ENCODE data around the gene CCDC141.

The CCDC141 gene

DNA sequence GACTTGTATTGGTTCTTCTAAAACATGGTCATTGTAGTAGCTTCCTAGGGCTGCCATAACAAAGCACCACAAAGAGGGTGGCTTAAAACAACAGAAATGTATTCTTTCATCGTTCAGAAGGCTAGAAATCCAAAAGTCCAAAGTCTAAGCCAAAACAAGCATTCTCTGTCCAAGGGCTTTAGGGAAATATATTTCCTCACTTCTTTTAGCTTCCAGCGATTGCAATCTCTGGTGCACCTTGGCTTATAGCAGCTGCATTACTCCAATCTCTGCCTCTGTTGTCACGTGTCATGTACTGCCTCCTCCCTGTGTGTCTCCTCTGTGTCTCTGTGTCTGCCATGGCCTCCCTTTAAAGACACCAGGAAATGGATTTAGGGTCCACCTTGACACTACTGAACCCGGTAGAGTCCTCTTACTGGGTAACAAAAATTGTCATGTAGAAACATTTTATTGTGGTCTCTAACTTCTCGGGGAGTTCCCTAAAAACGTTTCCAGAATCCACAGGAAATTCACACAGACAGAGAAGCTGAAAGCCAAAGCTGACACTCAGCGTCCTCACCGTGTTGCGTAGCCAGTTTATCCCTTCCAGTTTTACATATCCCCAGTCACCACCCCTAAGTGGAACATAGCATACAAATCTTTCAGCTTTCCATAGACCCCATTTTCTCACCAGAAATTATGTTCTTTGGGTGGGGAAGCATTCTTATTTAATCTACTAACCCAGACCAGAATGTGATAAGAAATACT, 222.0 kb downstream of the CCDC141 start:
- no peak for DNase-seq (ENCODE audit: low spot score)

DNA sequence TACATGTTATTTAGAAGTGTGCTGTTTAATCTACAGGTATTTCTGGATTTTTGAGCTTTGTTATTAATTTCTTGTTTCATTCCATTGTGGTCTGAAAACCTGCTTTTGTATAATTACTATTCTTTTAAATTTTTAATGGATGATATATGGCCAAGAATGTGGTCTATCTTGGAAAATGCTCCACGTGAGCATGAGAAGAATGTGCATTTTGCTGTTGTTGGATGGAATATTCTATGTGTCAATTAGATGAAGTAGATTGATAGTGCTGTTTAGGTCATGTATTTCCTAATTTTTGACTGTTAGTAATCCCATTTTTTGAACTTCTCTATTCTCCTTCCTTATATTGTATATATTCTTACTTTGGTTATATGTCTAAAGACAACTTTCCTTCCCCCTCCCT, 222.8 kb downstream of the CCDC141 start:
- no peak for DNase-seq (ENCODE audit: low spot score)

DNA sequence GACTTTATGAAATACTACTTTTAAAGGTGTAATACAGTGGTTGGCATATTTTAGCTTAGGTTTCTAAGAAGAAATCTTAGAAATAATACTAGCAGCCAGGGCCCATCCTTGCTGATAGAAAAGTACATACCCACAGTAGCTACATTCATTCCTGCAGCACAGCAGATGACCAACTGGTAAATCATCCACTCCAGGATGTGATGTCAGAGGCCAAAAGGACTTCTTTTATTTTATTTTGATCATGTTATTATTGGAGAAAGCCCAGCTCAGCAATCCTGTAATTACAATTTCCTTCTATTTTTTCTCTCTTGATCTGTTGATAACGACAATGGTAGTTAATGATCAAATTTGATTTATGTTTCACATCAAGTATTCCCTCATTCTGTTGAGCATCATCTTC, 224.8 kb downstream of the CCDC141 start:
- DNase-seq (ENCODE audit: low spot score) = no peak

- DNase-seq (ENCODE audit: low spot score) = no peak
These were observed 225.8 kb downstream of the CCDC141 start for GRCh38 chr2:178824181-178824580.

DNA sequence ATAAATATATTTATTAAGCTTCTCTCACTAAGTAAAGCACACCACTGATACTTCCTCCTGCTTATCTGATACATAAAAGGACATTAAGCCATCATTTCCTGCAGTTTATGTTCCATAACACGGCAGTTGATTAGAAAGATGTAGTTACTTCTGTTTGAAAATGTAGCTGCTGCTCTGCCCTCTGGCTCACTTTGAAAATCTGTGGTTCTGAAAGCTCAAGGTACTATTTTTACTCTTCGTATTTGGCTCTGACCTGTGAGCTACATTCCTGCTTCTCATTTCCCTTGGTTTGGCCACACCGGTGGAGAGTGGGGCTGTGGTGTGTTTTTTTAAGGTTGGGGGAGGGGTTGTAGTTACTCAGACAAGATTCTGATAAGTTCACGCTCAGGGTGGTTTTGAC, 229.9 kb downstream of the CCDC141 start:
- DNase-seq (ENCODE audit: low spot score) = peak; percentile 5

DNA sequence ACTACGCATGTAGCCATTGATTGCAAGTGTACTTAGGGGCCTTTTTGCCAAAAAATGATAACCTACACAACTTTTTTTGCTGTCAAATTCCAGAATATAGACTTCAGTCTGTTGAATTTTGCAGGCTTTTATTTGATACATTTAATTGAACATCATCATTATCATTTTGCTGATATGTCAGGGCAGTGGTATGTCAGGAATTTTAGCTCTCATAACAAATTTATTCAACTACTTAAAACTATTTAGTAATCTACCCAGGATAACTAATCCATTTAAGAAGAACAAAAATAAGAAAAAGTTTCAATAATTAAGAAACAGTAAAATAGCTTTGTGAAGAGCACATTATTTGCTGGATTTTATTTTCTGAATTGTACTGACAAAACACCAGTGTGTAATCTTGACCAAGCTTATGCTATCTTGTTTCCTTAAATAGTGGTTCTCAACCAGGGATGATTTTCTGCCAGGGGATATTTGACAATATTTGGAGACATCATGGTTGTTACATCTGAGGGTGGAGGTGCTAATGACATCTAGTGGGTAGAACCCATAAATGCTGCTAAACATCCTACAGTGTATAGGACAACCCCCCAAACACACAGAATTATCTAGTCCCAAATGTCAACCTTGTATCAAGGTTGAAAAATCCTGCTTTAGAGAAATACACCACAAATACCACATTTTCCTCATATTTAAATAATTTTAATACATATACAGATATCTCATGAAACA, 230.6 kb downstream of the CCDC141 start:
- no peak for DNase-seq (ENCODE audit: low spot score)

DNA sequence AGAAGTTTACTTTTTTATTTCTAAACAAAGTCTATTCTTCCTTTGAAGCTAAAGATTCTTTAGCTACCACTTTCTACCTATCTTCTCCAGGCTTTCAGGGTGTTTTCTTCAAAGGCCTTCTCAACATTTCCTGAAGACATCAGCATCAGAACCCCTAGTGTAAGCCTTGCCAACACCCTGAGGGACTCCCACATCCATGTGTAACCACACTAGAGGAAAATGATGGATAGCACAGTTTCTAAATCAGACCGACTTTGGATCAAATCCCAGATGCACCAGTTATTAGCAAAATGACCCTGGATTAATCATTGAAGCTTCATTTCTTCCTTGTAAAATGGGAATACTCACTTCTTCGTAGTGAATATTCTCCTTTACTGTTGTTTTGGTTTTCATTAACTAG, 238.0 kb downstream of the CCDC141 start:
- no peak for DNase-seq (ENCODE audit: low spot score)

GRCh38 chr2:178811045-178811444, 238.9 kb downstream of the CCDC141 start:
- DNase-seq (ENCODE audit: low spot score) = no peak

DNA sequence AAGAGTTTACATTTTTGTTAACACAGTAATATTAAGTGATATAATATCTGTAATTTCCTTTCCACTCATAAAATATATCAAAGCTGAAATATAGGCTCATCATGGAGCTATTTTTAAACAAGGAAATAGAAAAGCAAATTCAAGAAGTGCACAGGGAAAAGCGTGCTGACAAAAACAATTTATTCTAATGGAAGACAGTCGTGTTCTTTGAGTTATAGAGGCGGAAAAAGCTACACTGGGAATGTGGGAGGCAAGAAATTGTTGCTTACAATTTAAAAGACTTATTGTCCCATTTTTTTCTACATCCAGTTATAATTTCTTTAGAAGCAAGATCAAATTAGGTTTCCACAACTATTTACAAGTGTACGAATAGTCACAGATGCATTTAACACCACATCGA, 239.5 kb downstream of the CCDC141 start:
- no peak for DNase-seq (ENCODE audit: low spot score)

DNA sequence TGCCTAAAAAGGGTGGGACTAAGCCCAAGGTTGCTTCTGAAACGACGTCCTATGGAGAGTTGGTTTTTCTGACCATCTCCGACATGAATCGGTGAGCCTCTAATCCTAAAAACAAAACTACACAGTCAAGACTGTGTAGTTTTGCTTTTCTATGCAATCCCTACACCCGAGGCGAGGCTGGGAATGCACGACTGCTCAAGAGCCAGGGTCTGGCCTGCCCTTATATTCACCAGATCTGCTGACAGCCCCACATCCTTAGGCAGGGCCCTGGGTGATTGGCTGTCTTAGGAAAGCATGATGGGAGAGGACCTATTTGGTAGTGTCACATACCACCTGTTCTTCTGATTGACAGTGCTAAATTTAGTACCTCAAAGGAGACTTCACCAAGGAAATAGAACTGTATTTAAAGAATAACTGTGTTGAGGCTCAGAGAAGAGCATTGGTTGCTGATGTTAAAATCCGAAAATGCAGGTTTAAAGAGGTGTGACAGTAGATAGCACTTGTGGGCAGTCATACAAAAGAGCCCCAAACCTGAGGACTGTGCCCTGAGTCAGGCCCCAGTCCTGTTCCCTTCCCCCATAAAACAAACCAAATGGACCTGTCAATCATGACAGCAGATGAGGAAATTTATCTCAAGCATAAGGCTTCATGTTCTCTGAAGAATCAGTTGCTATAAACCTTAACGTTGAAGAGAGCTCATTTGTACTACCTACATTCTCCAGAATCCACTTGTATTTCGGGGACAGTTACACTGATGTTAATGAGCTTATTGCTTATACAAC, 242.5 kb downstream of the CCDC141 start, which contains the start of gene TTN:
TTN (minus strand) TSS at position 197 of the 782 bp plus-strand sequence. CDS start 2,781 bp downstream, outside the sequence.
- no peak for DNase-seq (ENCODE audit: low spot score)

- no peak for DNase-seq (ENCODE audit: low spot score)
These were observed 243.4 kb downstream of the CCDC141 start for GRCh38 chr2:178806543-178806942.

DNA sequence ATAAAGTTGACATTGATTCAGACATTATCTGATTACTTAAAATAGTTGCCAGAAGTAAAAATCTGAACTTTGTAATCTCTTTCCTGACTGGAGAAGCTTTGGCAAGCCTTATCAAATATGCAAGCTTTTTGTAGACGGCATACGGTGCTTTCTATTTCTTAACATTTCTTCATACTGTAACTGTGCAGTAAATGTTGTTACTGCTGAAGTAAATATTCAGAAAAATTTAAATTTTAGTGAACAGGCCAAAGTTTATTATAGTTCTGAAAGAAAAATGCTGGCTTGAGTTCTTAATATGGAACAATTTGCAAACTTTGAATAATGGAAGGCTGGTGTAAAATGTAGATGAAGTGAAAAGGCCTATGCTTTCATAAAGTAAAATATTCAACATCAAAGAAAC, 244.5 kb downstream of the CCDC141 start:
- DNase-seq (ENCODE audit: low spot score) = no peak

- DNase-seq (ENCODE audit: low spot score) = peak; percentile 52
These were observed 245.1 kb downstream of the CCDC141 start for GRCh38 chr2:178804791-178805190.

- no peak for DNase-seq (ENCODE audit: low spot score)
These were observed 249.4 kb downstream of the CCDC141 start for GRCh38 chr2:178800510-178800909.

DNA sequence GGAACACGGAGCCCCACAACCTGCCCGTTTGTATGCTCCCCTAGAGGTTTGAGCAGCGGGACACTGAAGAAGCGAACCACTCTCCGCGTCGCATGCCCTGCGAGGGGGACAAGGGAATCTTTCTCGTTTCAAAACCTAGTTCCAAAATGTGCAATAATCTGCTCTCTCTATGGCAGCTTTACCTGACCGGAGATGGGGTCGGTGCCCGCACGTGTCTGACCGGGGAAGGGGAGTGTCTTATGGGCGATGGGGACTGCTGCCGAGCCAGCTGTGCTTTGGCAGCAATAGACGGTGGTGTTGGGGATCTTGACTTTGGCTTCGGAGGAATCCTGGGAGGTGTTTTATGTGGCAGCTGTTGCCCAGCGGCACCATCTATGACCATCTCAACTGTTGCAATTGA, 250.6 kb downstream of the CCDC141 start:
- DNase-seq (ENCODE audit: low spot score) = no peak

DNA sequence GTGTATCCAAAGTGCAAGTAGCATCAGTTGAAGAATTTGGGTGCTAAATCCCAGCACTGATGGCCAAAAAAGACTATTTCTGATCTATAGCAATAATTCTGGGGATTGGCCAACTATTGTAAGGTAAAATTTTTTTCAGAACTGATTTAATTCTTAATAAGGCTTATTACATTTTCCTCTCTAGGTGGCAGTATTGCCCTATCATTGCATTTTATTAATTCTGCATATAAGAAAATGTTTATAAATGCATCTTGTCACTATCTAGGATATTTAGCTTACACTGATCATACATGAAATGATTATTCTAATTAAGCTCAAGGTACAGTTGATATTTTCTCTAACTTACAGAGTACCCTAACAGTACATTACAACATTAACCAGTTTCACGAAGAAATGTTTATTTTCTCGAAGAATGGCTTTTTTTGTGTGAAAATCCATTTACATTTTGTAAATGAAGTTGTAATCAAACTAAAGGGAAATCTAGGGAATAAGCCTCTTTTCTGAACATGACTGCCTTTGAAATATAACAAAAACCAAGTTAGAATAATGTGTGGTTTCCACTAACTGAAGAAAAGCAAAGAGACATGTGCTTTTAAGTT, 253.8 kb downstream of the CCDC141 start:
- DNase-seq (ENCODE audit: low spot score) = peak; percentile 68

- no peak for DNase-seq (ENCODE audit: low spot score)
These were observed 262.0 kb downstream of the CCDC141 start for GRCh38 chr2:178787934-178788333.

DNA sequence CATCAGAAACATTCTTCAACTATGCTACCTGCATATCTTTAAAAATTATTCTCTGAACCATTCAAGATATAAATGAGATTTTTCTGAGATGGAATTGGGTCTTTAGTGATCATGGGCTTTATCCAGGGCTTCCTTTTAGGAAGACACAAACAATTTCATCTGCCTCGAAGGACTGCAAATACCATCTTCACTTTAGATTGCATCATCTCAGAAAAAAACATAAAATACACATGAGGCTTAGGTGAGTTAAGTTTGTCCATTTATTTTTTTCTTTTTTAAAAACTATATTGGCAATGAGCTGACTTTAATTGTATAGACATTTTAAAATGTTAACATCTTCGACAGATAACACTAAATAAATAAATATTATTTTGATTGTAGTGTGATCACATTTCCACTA, 262.8 kb downstream of the CCDC141 start:
- DNase-seq (ENCODE audit: low spot score) = no peak

DNA sequence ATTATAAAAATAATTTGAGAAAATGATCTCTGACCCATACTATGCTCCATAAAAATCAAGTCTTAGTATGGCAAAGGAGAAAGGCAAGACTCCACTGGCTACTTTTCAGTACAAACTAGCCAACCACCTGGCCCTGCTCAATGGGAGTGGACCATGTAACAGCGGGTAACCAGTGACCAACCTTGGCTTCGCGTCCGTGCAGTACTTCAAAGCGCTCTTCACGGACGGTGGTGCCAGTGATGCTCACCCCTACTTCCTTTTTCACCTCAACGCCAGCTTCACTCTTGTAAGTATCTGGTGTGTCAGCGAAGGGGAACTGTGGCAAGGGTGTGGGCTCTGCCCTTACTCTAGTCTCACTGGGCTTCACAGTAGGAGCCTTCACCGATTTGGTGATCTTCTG, 266.0 kb downstream of the CCDC141 start:
- no peak for DNase-seq (ENCODE audit: low spot score)

GRCh38 chr2:178782236-178782635, 267.7 kb downstream of the CCDC141 start:
- DNase-seq (ENCODE audit: low spot score) = no peak
